ENCODE results near the gene EMC7.

DNA sequence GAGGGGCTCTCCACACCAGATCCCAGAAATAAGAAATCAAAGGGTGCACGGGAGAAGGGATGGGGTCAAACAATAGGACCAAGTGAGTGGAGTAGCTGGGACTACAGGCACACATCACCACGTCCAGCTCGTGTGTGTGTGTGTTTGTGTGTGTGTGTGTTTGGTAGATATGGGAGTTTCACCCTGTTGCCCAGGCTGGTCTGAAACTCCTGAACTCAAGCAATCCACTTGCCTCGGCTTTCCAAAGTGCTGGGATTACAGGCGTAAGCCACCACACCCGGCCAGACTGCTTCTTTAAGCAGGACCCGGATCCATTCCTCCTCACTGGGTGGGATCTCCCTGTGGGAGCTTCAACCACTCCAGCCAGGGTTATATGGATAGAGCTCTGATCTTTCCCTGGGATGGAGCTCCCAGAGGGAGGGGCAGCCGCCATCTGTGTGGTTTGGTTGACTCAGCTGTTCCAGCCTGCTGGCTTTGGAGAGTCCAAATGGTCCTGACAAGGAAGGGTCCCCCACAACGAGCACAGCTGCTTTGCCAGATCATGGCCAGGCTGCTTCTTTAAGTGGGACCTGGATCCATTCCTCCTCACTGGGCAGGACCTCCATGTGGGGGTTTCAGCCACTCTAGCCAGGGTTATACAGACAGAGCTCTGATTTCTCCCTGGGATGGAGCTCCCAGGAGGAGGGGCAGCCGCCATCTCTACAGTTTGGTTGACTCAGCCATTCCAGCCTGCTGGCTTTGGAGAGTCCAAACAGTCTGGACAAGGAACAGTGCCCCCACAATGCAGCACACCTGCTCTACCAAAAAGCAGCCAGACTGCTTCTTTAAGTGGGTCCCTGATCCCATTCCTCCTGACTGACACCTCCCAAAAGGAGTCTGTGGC is 53.5 kb downstream of the EMC7 start:
- TF ChIP-seq EZH2 (IDR thresholded peaks at IDR 0.05) (no peak), POLR2AphosphoS5 (IDR thresholded peaks at IDR 0.05; ENCODE audit: borderline replicate concordance, low read depth, low read length) (no peak)

Data from SK-N-MC (cell line).